Gastrocnemius medialis (tissue), 4 donors: ENCODE data around the gene PRKCA. TPM values are rescaled to one million over a fixed set of nuclear protein-coding genes. Genes with fewer than 3 reads are reported as not detected.

Experiments
- ATAC-seq, 2 donors: fragments of 150-250 bp; one replicate each; pipeline ENCODE4 v1.9.1; 2016
- DNase-seq, 2 donors: peaks; one replicate each; pipeline ENCODE4 v3.0.0-alpha.2; 2019
- H3K27ac ChIP-seq, 4 donors: fragments of 200-600 bp; sonication (generic); 1 replicate in 1 of 4; 2 replicates in 3 of 4; pipeline ENCODE4 v1.5.1; 2016 to 2018; ENCODE audit warnings: mild to moderate bottlenecking in 2 of 4, moderate library complexity in 1 of 4
- H3K27me3 ChIP-seq, 3 donors: fragments of 200-600 bp; sonication (generic) in 2 of 3; 1 replicate in 1 of 3; 2 replicates in 2 of 3; pipeline versions ENCODE4 v1.5.1 to v1.6.0; 2016 to 2019; ENCODE audit warnings: mild to moderate bottlenecking in 1 of 3, moderate library complexity in 1 of 3
- H3K36me3 ChIP-seq, 2 donors: fragments of 200-600 bp; sonication (generic) in 1 of 2; one replicate each; pipeline ENCODE4 v1.5.1; 2017 to 2018
- H3K4me1 ChIP-seq, 2 donors: fragments of 200-600 bp; sonication (generic) in 1 of 2; one replicate each; pipeline ENCODE4 v1.5.1; 2016 to 2017; ENCODE audit warnings: mild to moderate bottlenecking in 2 of 2
- H3K4me3 ChIP-seq, 4 donors: fragments of 200-600 bp; sonication (generic) in 3 of 4; 1 replicate in 1 of 4; 2 replicates in 3 of 4; pipeline ENCODE4 v1.5.1; 2016 to 2019; ENCODE audit warnings: mild to moderate bottlenecking in 2 of 4
- H3K9me3 ChIP-seq, 3 donors: fragments of 200-600 bp; sonication (generic) in 2 of 3; 1 replicate in 1 of 3; 2 replicates in 2 of 3; pipeline ENCODE4 v1.5.1; 2016 to 2019
- POLR2A ChIP-seq, 2 donors: fragments of 450-650 bp; IDR thresholded peaks; one replicate each; pipeline ENCODE4 v1.6.1; 2017; ENCODE audit warnings: antibody characterized with exemption in 2 of 2, mild to moderate bottlenecking in 2 of 2, moderate library complexity in 2 of 2
- in situ Hi-C, 4 donors: fragments of 200-750 bp; cut with MboI; loops; one replicate each; pipeline versions ENCODE4 v1.15.0 to v1.8.0; 2017; ENCODE audit warnings: low sequenced_read_pairs in 4 of 4
- intact Hi-C: fragments of 100-400 bp; cut with DNase I; formaldehyde crosslinking; loops from one replicate; pipeline ENCODE4 v1.15.1; 2023; ENCODE audit warnings: low total_unique reads
- total RNA-seq, 4 donors: library from RNA; depleted of rRNA; stranded (reverse); fragments of >200 nt; gene quantifications; one replicate each; pipeline versions ENCODE4 v1.1.0 to v1.2.3, GENCODE V29; 2016
- TF ChIP-seq, protein P1 (sequence below), 5 experiments: fragments of 450-650 bp in 3 of 5; fragments of 200-600 bp in 2 of 5; sonication (generic) in 2 of 5; IDR thresholded peaks in 4 of 5; conservative IDR thresholded peaks in 1 of 5; 1 replicate in 4 of 5; 2 replicates in 1 of 5; pipeline ENCODE4 v1.5.1; 2016 to 2019; ENCODE audit warnings: antibody characterized with exemption in 5 of 5, mild to moderate bottlenecking in 3 of 5, moderate library complexity in 3 of 5

The PRKCA gene
- total RNA-seq, 4 donors from 2014 or later = 7.6 to 16.8 (median 11.1) TPM

GRCh38 chr17:66717641-66718058 lies 415.2 kb downstream of the PRKCA start:
- no peaks in the 10 kb centered on the region for H3K36me3 ChIP-seq
- ATAC-seq = no peak
- no peaks in the 10 kb centered on the region for H3K9me3 ChIP-seq
- in situ Hi-C loops = loop anchor here in 3 of 4 donors (5.0 to 25.0 kb wide), 4 partner anchors 190 to 570 kb away; no protein-coding TSS in a partner anchor
- peaks cover 0 to 7% of the 10 kb centered on the region in 2 donors for H3K4me1 ChIP-seq
- no peak overlapping the region for H3K4me3 ChIP-seq
- TF ChIP-seq, protein P1, sequence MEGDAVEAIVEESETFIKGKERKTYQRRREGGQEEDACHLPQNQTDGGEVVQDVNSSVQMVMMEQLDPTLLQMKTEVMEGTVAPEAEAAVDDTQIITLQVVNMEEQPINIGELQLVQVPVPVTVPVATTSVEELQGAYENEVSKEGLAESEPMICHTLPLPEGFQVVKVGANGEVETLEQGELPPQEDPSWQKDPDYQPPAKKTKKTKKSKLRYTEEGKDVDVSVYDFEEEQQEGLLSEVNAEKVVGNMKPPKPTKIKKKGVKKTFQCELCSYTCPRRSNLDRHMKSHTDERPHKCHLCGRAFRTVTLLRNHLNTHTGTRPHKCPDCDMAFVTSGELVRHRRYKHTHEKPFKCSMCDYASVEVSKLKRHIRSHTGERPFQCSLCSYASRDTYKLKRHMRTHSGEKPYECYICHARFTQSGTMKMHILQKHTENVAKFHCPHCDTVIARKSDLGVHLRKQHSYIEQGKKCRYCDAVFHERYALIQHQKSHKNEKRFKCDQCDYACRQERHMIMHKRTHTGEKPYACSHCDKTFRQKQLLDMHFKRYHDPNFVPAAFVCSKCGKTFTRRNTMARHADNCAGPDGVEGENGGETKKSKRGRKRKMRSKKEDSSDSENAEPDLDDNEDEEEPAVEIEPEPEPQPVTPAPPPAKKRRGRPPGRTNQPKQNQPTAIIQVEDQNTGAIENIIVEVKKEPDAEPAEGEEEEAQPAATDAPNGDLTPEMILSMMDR (IDR thresholded peaks at IDR 0.05 in 4 of 5, conservative IDR thresholded peaks at IDR 0.05 in 1 of 5) = no peak
- TF ChIP-seq POLR2A (IDR thresholded peaks at IDR 0.05) = no peak
- no peak for DNase-seq
- no peak overlapping the region for H3K27ac ChIP-seq
- no peaks in the 10 kb centered on the region for H3K27me3 ChIP-seq
- intact Hi-C loops = loop anchor here (5.0 kb wide), 3 partner anchors 255 to 970 kb away; no protein-coding TSS in a partner anchor

DNA sequence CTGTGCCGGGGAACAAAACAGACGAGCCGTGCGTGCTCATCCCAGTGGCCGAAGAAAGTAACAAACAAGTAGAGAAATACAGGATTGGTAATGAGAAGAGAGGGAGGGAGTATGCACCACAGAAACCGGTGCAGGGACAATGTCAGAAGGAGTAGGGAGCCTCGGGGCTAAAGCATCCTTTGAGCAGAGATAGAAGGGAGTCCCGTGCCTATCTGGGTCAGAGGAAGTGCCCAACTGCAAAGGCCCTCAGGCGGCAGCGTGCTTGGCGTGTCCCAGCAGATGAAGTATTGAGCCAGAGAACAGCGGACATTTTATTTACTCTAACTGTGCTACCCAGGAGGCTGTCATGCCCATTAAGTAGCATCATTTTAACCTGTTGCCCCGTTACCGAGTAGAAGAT lies 417.6 kb downstream of the PRKCA start:
- intact Hi-C loops (no loop called here), in situ Hi-C loops (loop anchor here in 3 of 4 donors (10.0 to 25.0 kb wide), 4 partner anchors 185 to 567 kb away; no protein-coding TSS in a partner anchor)
- DNase-seq (no peak), ATAC-seq (no peak)
- Histone ChIP-seq H3K9me3 (no peaks in the 10 kb centered on the region), H3K4me1 (peaks cover 4 to 18% of the 10 kb centered on the region in 2 donors), H3K4me3 (no peak overlapping the region), H3K27ac (no peak overlapping the region), H3K27me3 (no peaks in the 10 kb centered on the region), H3K36me3 (no peaks in the 10 kb centered on the region)
- TF ChIP-seq, protein P1 (IDR thresholded peaks at IDR 0.05 in 4 of 5, conservative IDR thresholded peaks at IDR 0.05 in 1 of 5) = no peak
- TF ChIP-seq POLR2A (IDR thresholded peaks at IDR 0.05) = no peak

- DNase-seq = no peak
- H3K4me1 ChIP-seq = peaks cover 6 to 15% of the 10 kb centered on the region in 2 donors
- no peaks in the 10 kb centered on the region for H3K36me3 ChIP-seq
- H3K4me3 ChIP-seq = no peak overlapping the region
- no peak for TF ChIP-seq POLR2A (IDR thresholded peaks at IDR 0.05)
- TF ChIP-seq, protein P1 (IDR thresholded peaks at IDR 0.05 in 4 of 5, conservative IDR thresholded peaks at IDR 0.05 in 1 of 5) = no peak
- in situ Hi-C loops = loop anchor here in 3 of 4 donors (10.0 to 25.0 kb wide), 4 partner anchors 184 to 567 kb away; no protein-coding TSS in a partner anchor
- intact Hi-C loops = no loop called here
- no peaks in the 10 kb centered on the region for H3K9me3 ChIP-seq
- no peak overlapping the region for H3K27ac ChIP-seq
- ATAC-seq = no peak
- no peaks in the 10 kb centered on the region for H3K27me3 ChIP-seq
Observed at GRCh38 chr17:66720567-66720966, 418.2 kb downstream of the PRKCA start.

DNA sequence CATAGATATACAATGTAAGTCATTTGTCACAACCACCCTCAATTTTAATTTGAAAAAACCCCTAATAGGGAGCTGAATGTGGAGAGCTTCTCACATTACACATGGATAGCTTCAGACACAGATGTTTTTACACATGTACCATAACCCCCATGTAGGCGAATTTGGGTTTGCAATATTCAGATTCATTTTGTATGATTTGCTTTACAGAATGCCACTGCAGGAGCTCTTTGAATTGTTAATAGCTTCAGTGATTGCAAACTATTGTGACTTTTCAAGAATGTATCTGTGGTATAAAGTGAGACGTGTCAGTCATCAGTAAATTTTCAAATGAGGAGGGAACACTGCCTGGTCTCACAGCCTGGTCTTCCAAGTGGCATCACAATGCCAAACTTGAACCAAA lies 419.9 kb downstream of the PRKCA start:
- ATAC-seq (no peak), DNase-seq (no peak)
- Histone ChIP-seq H3K27ac (no peak overlapping the region), H3K36me3 (no peaks in the 10 kb centered on the region), H3K9me3 (no peaks in the 10 kb centered on the region), H3K27me3 (no peaks in the 10 kb centered on the region), H3K4me1 (peaks cover 6 to 14% of the 10 kb centered on the region in 2 donors), H3K4me3 (no peak overlapping the region)
- in situ Hi-C loops (loop anchor here in 3 of 4 donors (10.0 to 25.0 kb wide), 4 partner anchors 182 to 565 kb away; no protein-coding TSS in a partner anchor), intact Hi-C loops (no loop called here)
- no peak for TF ChIP-seq POLR2A (IDR thresholded peaks at IDR 0.05)
- TF ChIP-seq, protein P1 (IDR thresholded peaks at IDR 0.05 in 4 of 5, conservative IDR thresholded peaks at IDR 0.05 in 1 of 5) = no peak
